ENCODE results near the gene LCN10.

Gene LCN10

GRCh38 chr9:136754626-136755301 is 12.0 kb upstream of the LCN10 start:
- H3K4me2 ChIP-seq (ENCODE audit: low read length) = no peak overlapping the region
- no peaks in the 10 kb centered on the region for H3F3A ChIP-seq (ENCODE audit: insufficient read depth, low read length)
- no peak overlapping the region for H3K27ac ChIP-seq (ENCODE audit: low read depth, low read length, poor library complexity, severe bottlenecking)
- H3K9me3 ChIP-seq (ENCODE audit: low read length) = peaks cover 13% of the 10 kb centered on the region
- TF ChIP-seq CTCF (IDR thresholded peaks at IDR 0.05; ENCODE audit: low read length) = no peak
- TF ChIP-seq EZH2 (IDR thresholded peaks at IDR 0.05; ENCODE audit: borderline replicate concordance, low read length) = no peak
- no peak overlapping the region for H3K9ac ChIP-seq (ENCODE audit: low read length)
- H3K4me3 ChIP-seq (ENCODE audit: low read depth, low read length, poor library complexity, severe bottlenecking) = no peak overlapping the region
- no peaks in the 10 kb centered on the region for H3K4me1 ChIP-seq (ENCODE audit: insufficient read depth, low read length, severe bottlenecking)
- no peaks in the 10 kb centered on the region for H4K20me1 ChIP-seq (ENCODE audit: insufficient read depth, low read length)
- H3K9me2 ChIP-seq (ENCODE audit: low read depth, low read length) = no peaks in the 10 kb centered on the region
- H2AFZ ChIP-seq (ENCODE audit: low read length) = no peak overlapping the region
- H3K36me3 ChIP-seq (ENCODE audit: insufficient read depth, low read length) = peaks cover 2% of the 10 kb centered on the region; the same call in 1 of the 2 replicates
- H3K27me3 ChIP-seq (ENCODE audit: insufficient read depth, low read length) = peaks cover 43% of the 10 kb centered on the region; the same call in 1 of the 2 replicates
- H3K79me2 ChIP-seq (ENCODE audit: insufficient read depth, low read length) = no peaks in the 10 kb centered on the region

- no peaks in the 10 kb centered on the region for H3K79me2 ChIP-seq (ENCODE audit: insufficient read depth, low read length)
- H3F3A ChIP-seq (ENCODE audit: insufficient read depth, low read length) = no peaks in the 10 kb centered on the region
- H3K9me2 ChIP-seq (ENCODE audit: low read depth, low read length) = no peaks in the 10 kb centered on the region
- no peak overlapping the region for H3K4me2 ChIP-seq (ENCODE audit: low read length)
- H3K27me3 ChIP-seq (ENCODE audit: insufficient read depth, low read length) = peaks cover 43% of the 10 kb centered on the region; the same call in 1 of the 2 replicates
- H3K36me3 ChIP-seq (ENCODE audit: insufficient read depth, low read length) = peaks cover 2% of the 10 kb centered on the region; the same call in 1 of the 2 replicates
- no peaks in the 10 kb centered on the region for H4K20me1 ChIP-seq (ENCODE audit: insufficient read depth, low read length)
- H3K9ac ChIP-seq (ENCODE audit: low read length) = no peak overlapping the region
- no peak overlapping the region for H3K27ac ChIP-seq (ENCODE audit: low read depth, low read length, poor library complexity, severe bottlenecking)
- H2AFZ ChIP-seq (ENCODE audit: low read length) = no peak overlapping the region
- no peak overlapping the region for H3K4me3 ChIP-seq (ENCODE audit: low read depth, low read length, poor library complexity, severe bottlenecking)
- peaks cover 13% of the 10 kb centered on the region for H3K9me3 ChIP-seq (ENCODE audit: low read length)
- no peak for TF ChIP-seq EZH2 (IDR thresholded peaks at IDR 0.05; ENCODE audit: borderline replicate concordance, low read length)
- TF ChIP-seq CTCF (IDR thresholded peaks at IDR 0.05; ENCODE audit: low read length) = no peak
- H3K4me1 ChIP-seq (ENCODE audit: insufficient read depth, low read length, severe bottlenecking) = no peaks in the 10 kb centered on the region
Observed at GRCh38 chr9:136754059-136754572, 11.4 kb upstream of the LCN10 start.

DNA sequence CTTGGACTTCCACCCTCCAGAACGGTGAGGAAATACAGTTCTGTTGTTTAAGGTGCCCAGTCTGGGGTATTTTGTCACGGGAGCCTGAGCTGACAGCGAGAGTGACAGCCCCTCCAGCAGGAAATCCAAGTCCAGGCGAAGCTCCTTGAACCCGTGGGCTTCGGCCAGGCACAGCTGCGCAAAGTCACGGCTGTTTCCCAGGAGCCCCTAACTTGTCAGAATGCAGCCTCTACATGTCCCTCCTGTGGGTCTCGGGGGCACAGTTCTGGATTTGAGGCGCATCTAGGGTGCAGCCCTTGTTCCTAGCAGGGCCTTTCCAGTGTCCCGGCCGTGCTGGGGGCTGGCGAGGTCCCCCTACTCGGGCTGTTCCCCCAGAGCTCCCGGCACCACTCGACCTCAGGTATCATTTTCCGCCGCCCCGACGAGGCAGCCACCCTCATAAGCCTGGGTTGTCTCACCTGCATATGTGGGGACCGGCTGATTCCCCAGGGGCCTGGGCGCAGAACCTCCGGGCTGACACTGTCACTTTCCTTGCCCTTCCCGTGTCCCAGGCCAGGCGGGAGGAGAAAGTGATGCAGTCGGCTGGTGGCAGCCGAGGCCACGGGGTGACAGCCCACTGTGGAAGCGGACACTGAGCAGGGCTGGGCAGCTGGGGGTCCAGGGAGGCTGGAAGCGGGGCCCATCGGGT is 10.8 kb upstream of the LCN10 start:
- no peak overlapping the region for H3K4me2 ChIP-seq (ENCODE audit: low read length)
- H4K20me1 ChIP-seq (ENCODE audit: insufficient read depth, low read length) = no peaks in the 10 kb centered on the region
- peaks cover 13% of the 10 kb centered on the region for H3K9me3 ChIP-seq (ENCODE audit: low read length)
- no peak overlapping the region for H3K27ac ChIP-seq (ENCODE audit: low read depth, low read length, poor library complexity, severe bottlenecking)
- peaks cover 2% of the 10 kb centered on the region; the same call in 1 of the 2 replicates for H3K36me3 ChIP-seq (ENCODE audit: insufficient read depth, low read length)
- no peak overlapping the region for H3K9ac ChIP-seq (ENCODE audit: low read length)
- no peak overlapping the region for H2AFZ ChIP-seq (ENCODE audit: low read length)
- H3K79me2 ChIP-seq (ENCODE audit: insufficient read depth, low read length) = no peaks in the 10 kb centered on the region
- H3K4me3 ChIP-seq (ENCODE audit: low read depth, low read length, poor library complexity, severe bottlenecking) = no peak overlapping the region
- no peaks in the 10 kb centered on the region for H3K9me2 ChIP-seq (ENCODE audit: low read depth, low read length)
- no peaks in the 10 kb centered on the region for H3K4me1 ChIP-seq (ENCODE audit: insufficient read depth, low read length, severe bottlenecking)
- TF ChIP-seq EZH2 (IDR thresholded peaks at IDR 0.05; ENCODE audit: borderline replicate concordance, low read length) (no peak), CTCF (IDR thresholded peaks at IDR 0.05; ENCODE audit: low read length) (no peak)
- H3F3A ChIP-seq (ENCODE audit: insufficient read depth, low read length) = no peaks in the 10 kb centered on the region
- peaks cover 43% of the 10 kb centered on the region; the same call in 1 of the 2 replicates for H3K27me3 ChIP-seq (ENCODE audit: insufficient read depth, low read length)
